WTC11 (cell line): Measurements from ENCODE around the gene MEN1. TPM values are rescaled to one million over a fixed set of nuclear protein-coding genes. Genes with fewer than 3 reads are reported as not detected.

Experiments
- ATAC-seq: fragments of 200-7000 bp; cut with Tn5 transposase; 2 replicates; pipeline ENCODE4 v1.10.0; 2021; ENCODE audit warnings: mild to moderate bottlenecking, moderate library complexity
- CTCF ChIA-PET: fragments of 300-600 bp; sonication (Branson Sonifier 250); formaldehyde crosslinking; loops from one replicate; lab custom pipeline; 2021; ENCODE audit warnings: antibody characterized with exemption; lab: Charles Lee
- POLR2A ChIA-PET: fragments of 350-600 bp; sonication (Branson Sonifier 250); formaldehyde crosslinking; loops from one replicate; lab custom pipeline; 2021; ENCODE audit warnings: antibody characterized with exemption; lab: Charles Lee
- DNase-seq: peaks from one replicate; pipeline ENCODE4 v3.0.0; 2021; ENCODE audit warnings: low spot score
- H3K27ac Mint-ChIP-seq: 2 replicates; pipeline ENCODE4 v1.8.0; 2021; ENCODE audit warnings: mixed read lengths
- H3K27me3 Mint-ChIP-seq: 2 replicates; pipeline ENCODE4 v1.8.0; 2021; ENCODE audit warnings: low read depth, mild to moderate bottlenecking, moderate library complexity, mixed read lengths
- H3K36me3 Mint-ChIP-seq: 2 replicates; pipeline ENCODE4 v1.8.0; 2021; ENCODE audit warnings: mixed read lengths
- H3K4me1 Mint-ChIP-seq: 2 replicates; pipeline ENCODE4 v1.8.0; 2022; ENCODE audit warnings: mixed read lengths
- H3K4me3 Mint-ChIP-seq: 2 replicates; pipeline ENCODE4 v1.8.0; 2021; ENCODE audit warnings: mild to moderate bottlenecking, moderate library complexity, mixed read lengths
- H3K9me3 Mint-ChIP-seq: 2 replicates; pipeline ENCODE4 v1.8.0; 2021; ENCODE audit warnings: mixed read lengths
- ATF1 ChIP-seq: sonication (generic); formaldehyde crosslinking; IDR thresholded peaks from 2 replicates; pipeline ENCODE4 v1.8.1; 2023; ENCODE audit warnings: mild to moderate bottlenecking, moderate library complexity, missing genetic modification reagents
- ESRRA ChIP-seq: sonication (generic); formaldehyde crosslinking; IDR thresholded peaks from 2 replicates; pipeline ENCODE4 v1.8.1; 2022; ENCODE audit warnings: mild to moderate bottlenecking, missing genetic modification reagents, borderline replicate concordance
- FOXP1 ChIP-seq: sonication (generic); formaldehyde crosslinking; IDR thresholded peaks from 2 replicates; pipeline ENCODE4 v1.8.0; 2022; ENCODE audit warnings: missing genetic modification reagents, mild to moderate bottlenecking, moderate library complexity, borderline replicate concordance
- GRHL2 ChIP-seq: fragments of 250-450 bp; sonication (Bioruptor Pico); IDR thresholded peaks from 2 replicates; pipeline ENCODE4 v1.8.0; 2022; ENCODE audit warnings: mild to moderate bottlenecking, moderate library complexity; ENCODE audit not compliant: insufficient replicate concordance, severe bottlenecking
- HMGA2 ChIP-seq: fragments of 250-450 bp; sonication (Bioruptor Pico); IDR thresholded peaks from 2 replicates; pipeline ENCODE4 v1.4.0; 2021; ENCODE audit warnings: mild to moderate bottlenecking, moderate library complexity
- JUN ChIP-seq: sonication (generic); formaldehyde crosslinking; IDR thresholded peaks from 2 replicates; pipeline ENCODE4 v1.8.0; 2023; ENCODE audit warnings: mild to moderate bottlenecking, missing genetic modification reagents
- MXD4 ChIP-seq: fragments of 250-450 bp; sonication (Bioruptor Pico); IDR thresholded peaks from 2 replicates; pipeline ENCODE4 v1.8.0; 2021; ENCODE audit warnings: mild to moderate bottlenecking, moderate library complexity, borderline replicate concordance
- NFE2L1 ChIP-seq: sonication (generic); formaldehyde crosslinking; IDR thresholded peaks from 2 replicates; pipeline ENCODE4 v1.8.1; 2023; ENCODE audit warnings: missing genetic modification reagents
- NFYB ChIP-seq: sonication (generic); formaldehyde crosslinking; conservative IDR thresholded peaks from 2 replicates; pipeline ENCODE4 v1.8.0; 2022; ENCODE audit warnings: low read depth, missing genetic modification reagents
- NR1H2 ChIP-seq: sonication (generic); formaldehyde crosslinking; IDR thresholded peaks from 2 replicates; pipeline ENCODE4 v1.9.0; 2021; ENCODE audit warnings: mild to moderate bottlenecking, moderate library complexity, missing genetic modification reagents
- SMAD3 ChIP-seq: sonication (generic); formaldehyde crosslinking; IDR thresholded peaks from 2 replicates; pipeline ENCODE4 v1.8.0; 2022; ENCODE audit warnings: missing genetic modification reagents, mild to moderate bottlenecking, borderline replicate concordance
- SMAD4 ChIP-seq: sonication (generic); formaldehyde crosslinking; IDR thresholded peaks from 2 replicates; pipeline ENCODE4 v1.8.0; 2022; ENCODE audit warnings: mild to moderate bottlenecking, missing genetic modification reagents
- SOX15 ChIP-seq: fragments of 250-450 bp; sonication (Bioruptor Pico); IDR thresholded peaks from 2 replicates; pipeline ENCODE4 v1.9.0; 2021; ENCODE audit warnings: mild to moderate bottlenecking
- TCF7 ChIP-seq: sonication (generic); formaldehyde crosslinking; IDR thresholded peaks from 2 replicates; pipeline ENCODE4 v1.8.0; 2022; ENCODE audit warnings: mild to moderate bottlenecking, low read depth, missing genetic modification reagents, moderate library complexity
- ZBTB21 ChIP-seq: sonication (generic); formaldehyde crosslinking; IDR thresholded peaks from 2 replicates; pipeline ENCODE4 v1.8.1; 2023; ENCODE audit warnings: mild to moderate bottlenecking, missing genetic modification reagents, borderline replicate concordance
- ZNF121 ChIP-seq: sonication (generic); formaldehyde crosslinking; IDR thresholded peaks from 2 replicates; pipeline ENCODE4 v1.8.0; 2023; ENCODE audit warnings: missing genetic modification reagents
- ZNF396 ChIP-seq: fragments of 250-450 bp; sonication (Bioruptor Pico); IDR thresholded peaks from 2 replicates; pipeline ENCODE4 v1.8.0; 2021; ENCODE audit warnings: mild to moderate bottlenecking, moderate library complexity, borderline replicate concordance
- ZNF416 ChIP-seq: fragments of 250-450 bp; sonication (Bioruptor Pico); IDR thresholded peaks from 2 replicates; pipeline ENCODE4 v1.9.0; 2021; ENCODE audit warnings: mild to moderate bottlenecking, inconsistent platforms
- ZNF423 ChIP-seq: fragments of 250-450 bp; sonication (Bioruptor Pico); IDR thresholded peaks from 2 replicates; pipeline ENCODE4 v2.1.2; 2022; ENCODE audit warnings: mild to moderate bottlenecking, moderate library complexity
- total RNA-seq: library from RNA; stranded (reverse); gene quantifications from 3 replicates; pipeline ENCODE4 v1.2.3, GENCODE V29; 2021
- TF ChIP-seq, protein P1 (sequence below): sonication (generic); formaldehyde crosslinking; IDR thresholded peaks from 2 replicates; pipeline ENCODE4 v1.8.1; 2022; ENCODE audit warnings: low read depth, mild to moderate bottlenecking, moderate library complexity, missing genetic modification reagents, borderline replicate concordance
- TF ChIP-seq, protein P2 (sequence below): sonication (generic); formaldehyde crosslinking; IDR thresholded peaks from 2 replicates; pipeline ENCODE4 v1.8.0; 2022; ENCODE audit warnings: mild to moderate bottlenecking, missing genetic modification reagents
- TF ChIP-seq, protein P3 (sequence below): sonication (generic); formaldehyde crosslinking; IDR thresholded peaks from 2 replicates; pipeline ENCODE4 v1.8.1; 2023; ENCODE audit warnings: mild to moderate bottlenecking, missing genetic modification reagents
- TF ChIP-seq, protein P4 (sequence below): sonication (generic); formaldehyde crosslinking; IDR thresholded peaks from 2 replicates; pipeline ENCODE4 v1.8.1; 2023; ENCODE audit warnings: mild to moderate bottlenecking, missing genetic modification reagents, moderate library complexity
- TF ChIP-seq, protein P5 (sequence below): sonication (generic); formaldehyde crosslinking; IDR thresholded peaks from 2 replicates; pipeline ENCODE4 v1.8.1; 2022; ENCODE audit warnings: missing genetic modification reagents, borderline replicate concordance
- TF ChIP-seq, protein P6 (sequence below): fragments of 200-600 bp; IDR thresholded peaks from 2 replicates; pipeline ENCODE4 v1.8.0; 2022; ENCODE audit warnings: antibody characterized with exemption

MEN1 gene
- total RNA-seq, 1 experiment from 2014 or later: 47.1 TPM

DNA sequence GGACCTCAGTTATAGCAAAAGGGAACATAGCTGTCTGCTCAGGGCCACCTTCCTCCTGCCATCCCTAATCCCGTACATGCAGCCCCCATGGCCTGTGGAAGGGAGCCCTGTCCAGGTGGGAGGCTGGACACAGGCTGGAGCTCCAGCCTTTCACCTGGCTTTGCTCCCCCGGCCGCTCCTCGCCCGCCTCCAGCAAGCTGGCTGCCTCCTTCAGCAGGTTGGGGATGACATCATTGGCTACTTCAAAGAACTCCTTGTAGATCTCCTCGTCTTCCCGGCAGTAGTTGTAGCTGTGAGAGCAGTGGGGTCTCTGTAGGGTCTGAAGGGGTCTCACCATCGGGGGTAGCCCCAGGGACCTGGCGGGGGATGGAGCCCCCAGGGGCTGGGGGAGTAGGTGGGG, 4.9 kb downstream of the MEN1 start:
- DNase-seq: no peak
- Mint-ChIP-seq H3K9me3 (no peaks in the 10 kb centered on the region), H3K27me3 (no peaks in the 10 kb centered on the region), H3K4me3 (no peak overlapping the region), H3K36me3 (peaks cover 15% of the 10 kb centered on the region; the same call in 1 of the 2 replicates), H3K27ac (no peak overlapping the region), H3K4me1 (peaks cover 16% of the 10 kb centered on the region)
- ChIA-PET CTCF (interaction anchor here (0.8 to 3.7 kb wide), 3 partner anchors 18 to 83 kb away, joined by 3 to 33 read pairs (median 5); no protein-coding TSS in a partner anchor), POLR2A (no interaction called here)
- TF ChIP-seq SOX15 (CRISPR knock-in tag) (no peak), MXD4 (CRISPR knock-in tag) (no peak), ZNF396 (no peak), NFYB (CRISPR knock-in tag) (no peak), ZNF121 (CRISPR knock-in tag) (no peak), SMAD3 (CRISPR knock-in tag) (no peak), JUN (CRISPR knock-in tag) (no peak), ZNF423 (no peak), SMAD4 (CRISPR knock-in tag) (no peak), TCF7 (CRISPR knock-in tag) (no peak), FOXP1 (no peak), NFE2L1 (no peak), HMGA2 (no peak), GRHL2 (CRISPR knock-in tag) (no peak)
- TF ChIP-seq, protein P1, sequence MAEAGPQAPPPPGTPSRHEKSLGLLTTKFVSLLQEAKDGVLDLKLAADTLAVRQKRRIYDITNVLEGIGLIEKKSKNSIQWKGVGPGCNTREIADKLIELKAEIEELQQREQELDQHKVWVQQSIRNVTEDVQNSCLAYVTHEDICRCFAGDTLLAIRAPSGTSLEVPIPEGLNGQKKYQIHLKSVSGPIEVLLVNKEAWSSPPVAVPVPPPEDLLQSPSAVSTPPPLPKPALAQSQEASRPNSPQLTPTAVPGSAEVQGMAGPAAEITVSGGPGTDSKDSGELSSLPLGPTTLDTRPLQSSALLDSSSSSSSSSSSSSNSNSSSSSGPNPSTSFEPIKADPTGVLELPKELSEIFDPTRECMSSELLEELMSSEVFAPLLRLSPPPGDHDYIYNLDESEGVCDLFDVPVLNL (CRISPR knock-in tag): no peak
- TF ChIP-seq, protein P2, sequence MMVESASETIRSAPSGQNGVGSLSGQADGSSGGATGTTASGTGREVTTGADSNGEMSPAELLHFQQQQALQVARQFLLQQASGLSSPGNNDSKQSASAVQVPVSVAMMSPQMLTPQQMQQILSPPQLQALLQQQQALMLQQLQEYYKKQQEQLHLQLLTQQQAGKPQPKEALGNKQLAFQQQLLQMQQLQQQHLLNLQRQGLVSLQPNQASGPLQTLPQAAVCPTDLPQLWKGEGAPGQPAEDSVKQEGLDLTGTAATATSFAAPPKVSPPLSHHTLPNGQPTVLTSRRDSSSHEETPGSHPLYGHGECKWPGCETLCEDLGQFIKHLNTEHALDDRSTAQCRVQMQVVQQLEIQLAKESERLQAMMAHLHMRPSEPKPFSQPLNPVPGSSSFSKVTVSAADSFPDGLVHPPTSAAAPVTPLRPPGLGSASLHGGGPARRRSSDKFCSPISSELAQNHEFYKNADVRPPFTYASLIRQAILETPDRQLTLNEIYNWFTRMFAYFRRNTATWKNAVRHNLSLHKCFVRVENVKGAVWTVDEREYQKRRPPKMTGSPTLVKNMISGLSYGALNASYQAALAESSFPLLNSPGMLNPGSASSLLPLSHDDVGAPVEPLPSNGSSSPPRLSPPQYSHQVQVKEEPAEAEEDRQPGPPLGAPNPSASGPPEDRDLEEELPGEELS (CRISPR knock-in tag): no peak
- TF ChIP-seq, protein P3, sequence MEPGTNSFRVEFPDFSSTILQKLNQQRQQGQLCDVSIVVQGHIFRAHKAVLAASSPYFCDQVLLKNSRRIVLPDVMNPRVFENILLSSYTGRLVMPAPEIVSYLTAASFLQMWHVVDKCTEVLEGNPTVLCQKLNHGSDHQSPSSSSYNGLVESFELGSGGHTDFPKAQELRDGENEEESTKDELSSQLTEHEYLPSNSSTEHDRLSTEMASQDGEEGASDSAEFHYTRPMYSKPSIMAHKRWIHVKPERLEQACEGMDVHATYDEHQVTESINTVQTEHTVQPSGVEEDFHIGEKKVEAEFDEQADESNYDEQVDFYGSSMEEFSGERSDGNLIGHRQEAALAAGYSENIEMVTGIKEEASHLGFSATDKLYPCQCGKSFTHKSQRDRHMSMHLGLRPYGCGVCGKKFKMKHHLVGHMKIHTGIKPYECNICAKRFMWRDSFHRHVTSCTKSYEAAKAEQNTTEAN: no peak
- TF ChIP-seq, protein P4, sequence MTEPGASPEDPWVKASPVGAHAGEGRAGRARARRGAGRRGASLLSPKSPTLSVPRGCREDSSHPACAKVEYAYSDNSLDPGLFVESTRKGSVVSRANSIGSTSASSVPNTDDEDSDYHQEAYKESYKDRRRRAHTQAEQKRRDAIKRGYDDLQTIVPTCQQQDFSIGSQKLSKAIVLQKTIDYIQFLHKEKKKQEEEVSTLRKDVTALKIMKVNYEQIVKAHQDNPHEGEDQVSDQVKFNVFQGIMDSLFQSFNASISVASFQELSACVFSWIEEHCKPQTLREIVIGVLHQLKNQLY: no peak
- no peak for ATAC-seq

DNA sequence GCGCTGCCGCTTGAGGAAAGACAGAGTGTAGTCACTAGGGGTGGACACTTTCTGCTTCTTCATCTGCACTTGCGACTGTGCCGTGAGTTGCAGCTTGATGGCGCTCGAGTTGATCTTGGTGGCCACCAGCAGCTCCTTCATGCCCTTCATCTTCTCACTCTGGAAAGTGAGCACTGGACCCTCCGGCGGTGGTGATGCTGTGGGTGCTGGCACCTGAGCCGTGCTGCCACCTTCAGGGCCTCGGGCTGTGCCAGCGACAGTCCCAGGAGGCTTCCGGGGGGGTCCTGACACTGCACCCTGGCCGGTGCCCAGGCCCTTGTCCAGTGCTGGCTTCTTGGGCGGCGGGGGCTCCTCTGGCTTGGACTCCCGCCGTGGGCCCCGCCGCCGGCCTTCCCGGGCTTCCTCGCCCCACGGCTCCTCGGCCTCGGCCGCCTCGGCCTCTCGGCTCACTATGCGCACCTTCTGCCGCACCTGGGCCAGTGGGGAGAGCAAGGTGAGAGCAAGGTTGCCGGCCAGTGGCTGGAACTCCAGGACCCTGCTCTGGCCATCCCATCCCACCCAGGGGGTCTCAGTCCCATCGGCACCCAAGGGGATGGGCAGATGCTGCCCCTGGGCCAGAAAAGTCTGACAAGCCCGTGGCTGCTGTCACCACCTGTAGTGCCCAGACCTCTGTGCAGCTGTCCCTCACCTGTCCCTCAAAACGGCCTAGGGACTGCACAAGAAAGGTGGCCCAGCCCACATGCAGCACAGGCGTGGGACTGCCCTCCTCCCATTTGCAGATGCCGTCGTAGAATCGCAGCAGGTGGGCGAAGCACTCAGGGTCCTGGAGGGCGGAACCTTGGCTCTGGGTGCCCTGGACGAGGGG, 5.8 kb downstream of the MEN1 start:
- POLR2A ChIA-PET: interaction anchor here (0.6 to 2.3 kb wide), 3 partner anchors 26 to 206 kb away, joined by 3 to 17 read pairs (median 3); partner anchors contain the start of gene SF1
- peaks cover 15% of the 10 kb centered on the region for H3K4me1 Mint-ChIP-seq
- TF ChIP-seq ZNF416 (CRISPR knock-in tag) (no peak), TCF7 (CRISPR knock-in tag) (no peak), ZBTB21 (CRISPR knock-in tag) (no peak), ZNF121 (CRISPR knock-in tag) (no peak), ESRRA (CRISPR knock-in tag) (no peak), ATF1 (CRISPR knock-in tag) (no peak), NR1H2 (no peak)
- TF ChIP-seq, protein P5, sequence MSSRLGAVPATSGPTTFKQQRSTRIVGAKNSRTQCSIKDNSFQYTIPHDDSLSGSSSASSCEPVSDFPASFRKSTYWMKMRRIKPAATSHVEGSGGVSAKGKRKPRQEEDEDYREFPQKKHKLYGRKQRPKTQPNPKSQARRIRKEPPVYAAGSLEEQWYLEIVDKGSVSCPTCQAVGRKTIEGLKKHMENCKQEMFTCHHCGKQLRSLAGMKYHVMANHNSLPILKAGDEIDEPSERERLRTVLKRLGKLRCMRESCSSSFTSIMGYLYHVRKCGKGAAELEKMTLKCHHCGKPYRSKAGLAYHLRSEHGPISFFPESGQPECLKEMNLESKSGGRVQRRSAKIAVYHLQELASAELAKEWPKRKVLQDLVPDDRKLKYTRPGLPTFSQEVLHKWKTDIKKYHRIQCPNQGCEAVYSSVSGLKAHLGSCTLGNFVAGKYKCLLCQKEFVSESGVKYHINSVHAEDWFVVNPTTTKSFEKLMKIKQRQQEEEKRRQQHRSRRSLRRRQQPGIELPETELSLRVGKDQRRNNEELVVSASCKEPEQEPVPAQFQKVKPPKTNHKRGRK: no peak
- TF ChIP-seq, protein P6, sequence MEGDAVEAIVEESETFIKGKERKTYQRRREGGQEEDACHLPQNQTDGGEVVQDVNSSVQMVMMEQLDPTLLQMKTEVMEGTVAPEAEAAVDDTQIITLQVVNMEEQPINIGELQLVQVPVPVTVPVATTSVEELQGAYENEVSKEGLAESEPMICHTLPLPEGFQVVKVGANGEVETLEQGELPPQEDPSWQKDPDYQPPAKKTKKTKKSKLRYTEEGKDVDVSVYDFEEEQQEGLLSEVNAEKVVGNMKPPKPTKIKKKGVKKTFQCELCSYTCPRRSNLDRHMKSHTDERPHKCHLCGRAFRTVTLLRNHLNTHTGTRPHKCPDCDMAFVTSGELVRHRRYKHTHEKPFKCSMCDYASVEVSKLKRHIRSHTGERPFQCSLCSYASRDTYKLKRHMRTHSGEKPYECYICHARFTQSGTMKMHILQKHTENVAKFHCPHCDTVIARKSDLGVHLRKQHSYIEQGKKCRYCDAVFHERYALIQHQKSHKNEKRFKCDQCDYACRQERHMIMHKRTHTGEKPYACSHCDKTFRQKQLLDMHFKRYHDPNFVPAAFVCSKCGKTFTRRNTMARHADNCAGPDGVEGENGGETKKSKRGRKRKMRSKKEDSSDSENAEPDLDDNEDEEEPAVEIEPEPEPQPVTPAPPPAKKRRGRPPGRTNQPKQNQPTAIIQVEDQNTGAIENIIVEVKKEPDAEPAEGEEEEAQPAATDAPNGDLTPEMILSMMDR: no peak

More for the DNA sequence above, 5.8 kb downstream of the MEN1 start:
- peak overlapping the region; percentile 92 for H3K4me3 Mint-ChIP-seq
- DNase-seq (peak; percentile 53), ATAC-seq (peak; percentile 7)
- H3K9me3 Mint-ChIP-seq: no peaks in the 10 kb centered on the region
- CTCF ChIA-PET: interaction anchor here (0.7 to 3.7 kb wide), 26 partner anchors 8 to 400 kb away, joined by 3 to 33 read pairs (median 4); partner anchors contain the start of genes ARL2, CDC42BPG, GPHA2 and PPP2R5B
- no peaks in the 10 kb centered on the region for H3K27me3 Mint-ChIP-seq
- peak overlapping the region; percentile 99 for H3K27ac Mint-ChIP-seq
- peaks cover 15% of the 10 kb centered on the region; the same call in 1 of the 2 replicates for H3K36me3 Mint-ChIP-seq
